MG63 (cell line): ENCODE results near the gene ZBTB26. TPM values are rescaled to one million over a fixed set of nuclear protein-coding genes. Genes with fewer than 3 reads are reported as not detected.

Experiments
- DNase-seq: peaks from one replicate; pipeline ENCODE4 v3.0.0-alpha.2; 2020
- H3K27me3 ChIP-seq: fragments of 250-450 bp; sonication (Bioruptor Pico); 2 replicates; pipeline ENCODE4 v1.5.1; 2020; ENCODE audit warnings: mild to moderate bottlenecking, moderate library complexity
- H3K36me3 ChIP-seq: fragments of 250-450 bp; sonication (Bioruptor Pico); 2 replicates; pipeline ENCODE4 v1.5.1; 2020; ENCODE audit warnings: mild to moderate bottlenecking, moderate library complexity
- H3K4me3 ChIP-seq: fragments of 250-450 bp; sonication (Bioruptor Pico); 2 replicates; pipeline ENCODE4 v1.5.1; 2020; ENCODE audit warnings: mild to moderate bottlenecking, moderate library complexity
- H3K9me3 ChIP-seq: fragments of 250-450 bp; sonication (Bioruptor Pico); 2 replicates; pipeline ENCODE4 v1.5.1; 2020; ENCODE audit warnings: mild to moderate bottlenecking, moderate library complexity
- total RNA-seq: library from RNA; depleted of rRNA; stranded (reverse); fragments of >200 nt; shearing (Covaris generic); gene quantifications from 2 replicates; pipeline ENCODE4 v1.2.3, GENCODE V29; 2014; ENCODE audit warnings: low replicate concordance; rRNA removed

ZBTB26 gene, protein sequence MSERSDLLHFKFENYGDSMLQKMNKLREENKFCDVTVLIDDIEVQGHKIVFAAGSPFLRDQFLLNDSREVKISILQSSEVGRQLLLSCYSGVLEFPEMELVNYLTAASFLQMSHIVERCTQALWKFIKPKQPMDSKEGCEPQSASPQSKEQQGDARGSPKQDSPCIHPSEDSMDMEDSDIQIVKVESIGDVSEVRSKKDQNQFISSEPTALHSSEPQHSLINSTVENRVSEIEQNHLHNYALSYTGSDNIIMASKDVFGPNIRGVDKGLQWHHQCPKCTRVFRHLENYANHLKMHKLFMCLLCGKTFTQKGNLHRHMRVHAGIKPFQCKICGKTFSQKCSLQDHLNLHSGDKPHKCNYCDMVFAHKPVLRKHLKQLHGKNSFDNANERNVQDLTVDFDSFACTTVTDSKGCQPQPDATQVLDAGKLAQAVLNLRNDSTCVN
- 0.82 and 2.3 TPM in 2 replicates for total RNA-seq

DNA sequence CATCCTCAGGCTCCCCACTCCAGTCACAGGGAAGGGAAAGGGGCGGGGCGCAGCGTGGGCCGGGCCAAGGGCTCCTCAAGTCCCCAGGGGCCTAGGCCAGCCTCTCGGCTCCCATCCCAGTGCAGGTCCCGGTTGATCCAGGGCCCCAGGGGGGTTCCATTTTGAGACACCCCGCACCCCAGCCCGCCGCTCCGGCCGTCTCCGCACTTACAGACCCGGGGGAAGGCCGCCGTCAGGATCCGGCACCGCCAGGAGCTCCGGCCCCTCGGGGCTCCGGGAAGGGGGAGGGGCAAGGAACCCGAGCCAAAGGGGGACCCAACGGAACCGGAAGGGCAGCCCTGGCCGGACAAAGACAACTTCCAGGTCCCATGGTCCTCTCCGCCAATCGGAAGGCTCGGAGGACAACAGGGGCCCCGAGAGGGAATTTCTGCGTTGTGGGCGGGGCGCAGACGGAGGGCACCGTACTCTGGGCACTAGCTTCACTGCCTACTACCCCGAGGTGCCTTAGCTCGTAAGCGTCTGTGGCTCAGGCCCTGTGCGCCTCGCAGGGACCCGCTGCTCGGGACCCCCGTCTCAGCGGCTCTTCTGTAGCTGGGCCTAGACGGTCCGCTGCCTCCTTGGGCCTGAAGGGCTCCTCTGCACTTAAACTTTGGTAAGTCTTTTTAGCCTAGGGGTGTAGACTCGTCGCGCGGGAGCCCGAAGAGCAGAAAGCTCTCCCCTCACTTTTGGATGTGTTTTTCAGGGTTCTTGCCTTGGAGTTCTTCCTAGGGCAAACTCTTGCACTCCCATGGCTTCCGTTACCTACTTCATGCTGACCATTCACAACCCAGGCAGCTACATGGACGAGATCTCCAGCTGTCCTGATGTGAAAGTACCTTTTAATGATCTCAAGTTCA, at the start of gene ZBTB26:
Gene ZBTB26 (minus strand): TSS at position 287 of the 896 bp plus-strand sequence. CDS start 11,578 bp downstream, outside the sequence.
- H3K4me3 ChIP-seq = peak within 1 kb of the TSS; percentile 99
- H3K27me3 ChIP-seq = no peaks in the 10 kb centered on the region
- H3K9me3 ChIP-seq = no peaks in the 10 kb centered on the region; the same call in 1 of the 2 replicates
- peak; percentile 97 for DNase-seq
- peaks cover 15% of the 10 kb centered on the region for H3K36me3 ChIP-seq

- Histone ChIP-seq H3K9me3 (no peaks in the 10 kb centered on the region), H3K27me3 (no peaks in the 10 kb centered on the region), H3K4me3 (no peak overlapping the region), H3K36me3 (no peaks in the 10 kb centered on the region; the same call in 1 of the 2 replicates)
- no peak for DNase-seq
Observed at GRCh38 chr9:122978601-122979000, 47.3 kb upstream of the ZBTB26 start.

- no peak for DNase-seq
- Histone ChIP-seq H3K9me3 (no peaks in the 10 kb centered on the region), H3K36me3 (peaks cover 12% of the 10 kb centered on the region), H3K4me3 (no peak overlapping the region), H3K27me3 (no peaks in the 10 kb centered on the region)
Observed at GRCh38 chr9:122975196-122975595, 43.9 kb upstream of the ZBTB26 start.

DNA sequence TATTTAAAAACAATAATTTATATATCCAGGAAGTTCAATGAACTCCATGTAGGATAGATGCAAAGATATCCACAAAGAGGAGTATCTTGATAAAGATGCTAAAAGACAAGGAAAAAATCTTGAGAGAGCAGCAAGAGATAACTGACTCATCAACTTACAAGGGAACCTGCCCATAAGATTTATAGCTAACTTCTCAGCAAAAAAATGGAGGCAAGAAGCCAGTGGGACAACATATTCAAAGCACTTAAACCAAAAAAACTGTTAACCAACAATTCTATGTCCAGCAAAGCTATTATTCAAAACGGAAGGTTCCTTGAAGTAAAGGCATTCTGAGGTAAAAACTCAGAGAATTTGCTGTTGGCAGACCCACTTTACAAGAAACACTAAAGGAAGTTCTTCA, 29.8 kb upstream of the ZBTB26 start:
- Histone ChIP-seq H3K27me3 (no peaks in the 10 kb centered on the region), H3K9me3 (no peaks in the 10 kb centered on the region), H3K36me3 (peaks cover 23% of the 10 kb centered on the region), H3K4me3 (no peak overlapping the region)
- no peak for DNase-seq

GRCh38 chr9:122955961-122956360, 24.6 kb upstream of the ZBTB26 start:
- peaks cover 19% of the 10 kb centered on the region for H3K36me3 ChIP-seq
- no peaks in the 10 kb centered on the region for H3K27me3 ChIP-seq
- no peaks in the 10 kb centered on the region for H3K9me3 ChIP-seq
- no peak for DNase-seq
- no peak overlapping the region for H3K4me3 ChIP-seq

- Histone ChIP-seq H3K36me3 (peaks cover 4% of the 10 kb centered on the region), H3K4me3 (no peak overlapping the region), H3K27me3 (no peaks in the 10 kb centered on the region), H3K9me3 (no peaks in the 10 kb centered on the region)
- DNase-seq = no peak
Observed at GRCh38 chr9:122954253-122954691, 23.0 kb upstream of the ZBTB26 start.

GRCh38 chr9:122951056-122951455, 19.7 kb upstream of the ZBTB26 start:
- no peak for DNase-seq
- Histone ChIP-seq H3K27me3 (no peaks in the 10 kb centered on the region), H3K9me3 (no peaks in the 10 kb centered on the region), H3K36me3 (peaks cover 3% of the 10 kb centered on the region; the same call in 1 of the 2 replicates), H3K4me3 (no peak overlapping the region)

DNA sequence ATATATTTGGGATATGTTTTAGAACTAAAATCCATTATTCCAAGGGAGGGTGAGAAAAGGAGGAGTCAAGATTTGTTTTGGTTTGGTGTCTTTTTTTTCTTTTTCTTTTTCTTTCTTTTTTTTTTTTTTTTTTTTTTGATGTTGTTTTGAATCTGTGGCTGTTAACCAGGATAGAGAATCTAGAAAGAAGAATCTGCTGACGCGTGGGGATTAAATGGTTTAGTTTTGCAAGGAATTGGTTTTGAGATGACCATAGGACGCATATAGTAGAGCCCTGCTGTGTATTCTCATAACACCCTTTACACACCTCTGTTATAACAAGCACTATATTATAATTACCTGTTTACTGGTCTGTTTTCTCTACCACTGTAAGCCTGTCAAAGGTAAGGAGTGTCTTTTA, 19.0 kb upstream of the ZBTB26 start:
- peaks cover 5% of the 10 kb centered on the region for H3K36me3 ChIP-seq
- H3K27me3 ChIP-seq = no peaks in the 10 kb centered on the region
- no peak overlapping the region for H3K4me3 ChIP-seq
- DNase-seq = no peak
- no peaks in the 10 kb centered on the region for H3K9me3 ChIP-seq

DNA sequence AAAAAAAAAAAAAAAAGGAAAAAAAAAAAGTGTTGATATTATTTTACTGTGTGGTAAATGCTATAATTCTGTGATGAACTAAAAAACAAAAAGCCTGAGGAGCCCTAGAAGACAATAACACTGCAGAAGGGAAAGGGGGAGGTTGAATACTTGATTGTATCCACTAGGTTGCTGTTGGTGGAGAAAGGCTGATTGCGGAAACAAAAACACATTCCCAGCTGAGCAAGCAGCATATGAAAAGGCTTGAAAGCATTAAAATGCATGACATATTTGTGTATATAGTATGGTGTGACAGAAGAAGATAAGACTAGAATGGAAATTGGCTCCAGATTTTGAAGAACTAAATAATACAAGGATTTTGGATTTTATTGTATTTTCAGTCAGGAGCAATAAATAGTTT, 18.4 kb upstream of the ZBTB26 start:
- H3K4me3 ChIP-seq = no peak overlapping the region
- H3K9me3 ChIP-seq = no peaks in the 10 kb centered on the region
- no peak for DNase-seq
- H3K27me3 ChIP-seq = no peaks in the 10 kb centered on the region
- peaks cover 6% of the 10 kb centered on the region for H3K36me3 ChIP-seq

DNA sequence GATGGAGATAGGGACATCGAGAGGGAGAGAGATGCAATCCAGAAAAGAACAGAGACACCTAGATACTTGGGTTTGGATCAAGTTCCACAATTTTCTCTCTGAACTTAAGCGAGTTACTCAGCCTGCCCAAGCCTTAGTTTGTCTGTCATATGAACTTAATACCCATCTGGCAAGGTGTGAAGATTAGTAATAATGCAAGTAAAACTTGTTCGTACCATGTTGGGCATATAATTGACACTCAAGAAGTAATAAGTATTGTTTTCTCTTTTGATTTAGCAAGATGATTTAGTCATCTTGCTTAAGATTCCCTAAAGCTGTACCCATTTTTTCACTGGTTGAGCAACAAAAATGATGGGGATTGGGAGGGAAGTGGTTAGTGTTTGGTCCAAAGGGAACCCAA, 17.0 kb upstream of the ZBTB26 start:
- no peak for DNase-seq
- Histone ChIP-seq H3K27me3 (no peaks in the 10 kb centered on the region), H3K9me3 (no peaks in the 10 kb centered on the region), H3K4me3 (no peak overlapping the region), H3K36me3 (peaks cover 6% of the 10 kb centered on the region)

GRCh38 chr9:122946461-122947005, 15.2 kb upstream of the ZBTB26 start:
- H3K9me3 ChIP-seq = no peaks in the 10 kb centered on the region
- no peaks in the 10 kb centered on the region for H3K27me3 ChIP-seq
- H3K4me3 ChIP-seq = no peak overlapping the region
- peaks cover 6% of the 10 kb centered on the region for H3K36me3 ChIP-seq
- no peak for DNase-seq

GRCh38 chr9:122944960-122945888, 13.9 kb upstream of the ZBTB26 start:
- Histone ChIP-seq H3K36me3 (peaks cover 10% of the 10 kb centered on the region), H3K9me3 (peaks cover 4% of the 10 kb centered on the region), H3K27me3 (no peaks in the 10 kb centered on the region), H3K4me3 (no peak overlapping the region)
- DNase-seq = no peak

DNA sequence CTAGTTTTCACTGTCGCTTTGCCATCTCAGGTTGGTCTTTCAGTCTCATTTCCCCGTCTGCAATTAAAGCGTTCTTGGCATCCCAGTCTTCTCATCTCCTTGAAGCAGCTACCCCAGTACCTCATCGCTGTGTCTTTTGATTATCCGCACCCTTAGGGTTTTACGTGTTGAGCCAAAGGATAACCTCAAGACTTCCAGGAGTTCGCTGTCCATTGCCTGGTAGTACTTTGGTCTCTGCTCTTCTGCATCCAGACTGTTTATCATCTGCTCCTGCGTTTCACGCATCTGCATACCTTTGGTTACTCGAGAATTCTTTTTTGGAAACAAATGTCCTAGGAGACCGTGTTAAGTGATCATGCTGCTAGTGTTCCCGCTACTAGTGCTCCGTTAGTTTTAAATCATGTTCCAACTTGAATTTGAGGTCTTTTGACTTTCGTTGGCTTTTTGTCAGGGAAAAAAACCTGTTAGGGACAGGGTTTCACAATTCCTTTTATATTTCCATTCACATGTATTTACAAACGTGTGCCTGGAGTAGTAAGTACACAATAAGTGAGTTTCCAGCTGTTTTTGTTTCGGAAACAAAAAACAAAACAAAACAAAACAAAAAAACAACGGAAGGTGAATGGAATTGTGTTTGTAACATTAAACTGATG, 10.4 kb upstream of the ZBTB26 start:
- H3K27me3 ChIP-seq = no peaks in the 10 kb centered on the region
- H3K9me3 ChIP-seq = peaks cover 8% of the 10 kb centered on the region
- H3K4me3 ChIP-seq = peak overlapping the region; percentile 95
- no peak for DNase-seq
- peaks cover 35% of the 10 kb centered on the region for H3K36me3 ChIP-seq

GRCh38 chr9:122940749-122941581, 9.7 kb upstream of the ZBTB26 start, which contains the start of gene RABGAP1:
Gene RABGAP1, plus strand, starts transcription at chr9:122941020. Its CDS starts 16,040 bp downstream, at chr9:122957060.
- peak; percentile 99 for DNase-seq
- H3K36me3 ChIP-seq = peaks cover 42% of the 10 kb centered on the region
- H3K9me3 ChIP-seq = peaks cover 8% of the 10 kb centered on the region
- no peaks in the 10 kb centered on the region for H3K27me3 ChIP-seq
- peak within 1 kb of the TSS; percentile 95 for H3K4me3 ChIP-seq

DNA sequence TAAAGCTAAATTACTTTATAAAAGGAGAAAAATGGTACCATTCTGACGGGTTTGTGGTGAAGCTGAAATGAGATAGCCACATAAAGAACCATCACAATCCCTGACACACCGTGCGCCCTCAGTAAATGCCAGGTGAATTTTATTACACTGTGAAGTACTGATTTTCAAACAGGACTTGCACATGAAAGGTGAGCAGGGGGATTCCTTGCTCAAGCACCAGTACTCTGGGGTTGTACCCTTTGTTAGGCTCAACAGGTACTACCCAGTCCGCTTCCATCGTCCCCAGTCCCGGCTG, 9.1 kb upstream of the ZBTB26 start:
- peaks cover 8% of the 10 kb centered on the region for H3K9me3 ChIP-seq
- no peak for DNase-seq
- H3K36me3 ChIP-seq = peaks cover 42% of the 10 kb centered on the region
- H3K27me3 ChIP-seq = no peaks in the 10 kb centered on the region
- peak overlapping the region; percentile 95 for H3K4me3 ChIP-seq
